Activated T-cell treated with anti-CD3 and anti-CD28 coated beads, Interleukin-2, amount 50 U/mL, for 48 hours (primary cell): Measurements from ENCODE around the gene RCE1.
"Not testable (repeated sequence)": the region's sequence is repeated elsewhere in the genome, so short reads cannot be mapped to it uniquely, and the experiment has no call there.

Experiments used
- DNase-seq, 2 experiments: peaks; one replicate each; pipeline ENCODE4 v3.0.0-alpha.2; 2020

The RCE1 gene, protein sequence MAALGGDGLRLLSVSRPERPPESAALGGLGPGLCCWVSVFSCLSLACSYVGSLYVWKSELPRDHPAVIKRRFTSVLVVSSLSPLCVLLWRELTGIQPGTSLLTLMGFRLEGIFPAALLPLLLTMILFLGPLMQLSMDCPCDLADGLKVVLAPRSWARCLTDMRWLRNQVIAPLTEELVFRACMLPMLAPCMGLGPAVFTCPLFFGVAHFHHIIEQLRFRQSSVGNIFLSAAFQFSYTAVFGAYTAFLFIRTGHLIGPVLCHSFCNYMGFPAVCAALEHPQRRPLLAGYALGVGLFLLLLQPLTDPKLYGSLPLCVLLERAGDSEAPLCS

DNA sequence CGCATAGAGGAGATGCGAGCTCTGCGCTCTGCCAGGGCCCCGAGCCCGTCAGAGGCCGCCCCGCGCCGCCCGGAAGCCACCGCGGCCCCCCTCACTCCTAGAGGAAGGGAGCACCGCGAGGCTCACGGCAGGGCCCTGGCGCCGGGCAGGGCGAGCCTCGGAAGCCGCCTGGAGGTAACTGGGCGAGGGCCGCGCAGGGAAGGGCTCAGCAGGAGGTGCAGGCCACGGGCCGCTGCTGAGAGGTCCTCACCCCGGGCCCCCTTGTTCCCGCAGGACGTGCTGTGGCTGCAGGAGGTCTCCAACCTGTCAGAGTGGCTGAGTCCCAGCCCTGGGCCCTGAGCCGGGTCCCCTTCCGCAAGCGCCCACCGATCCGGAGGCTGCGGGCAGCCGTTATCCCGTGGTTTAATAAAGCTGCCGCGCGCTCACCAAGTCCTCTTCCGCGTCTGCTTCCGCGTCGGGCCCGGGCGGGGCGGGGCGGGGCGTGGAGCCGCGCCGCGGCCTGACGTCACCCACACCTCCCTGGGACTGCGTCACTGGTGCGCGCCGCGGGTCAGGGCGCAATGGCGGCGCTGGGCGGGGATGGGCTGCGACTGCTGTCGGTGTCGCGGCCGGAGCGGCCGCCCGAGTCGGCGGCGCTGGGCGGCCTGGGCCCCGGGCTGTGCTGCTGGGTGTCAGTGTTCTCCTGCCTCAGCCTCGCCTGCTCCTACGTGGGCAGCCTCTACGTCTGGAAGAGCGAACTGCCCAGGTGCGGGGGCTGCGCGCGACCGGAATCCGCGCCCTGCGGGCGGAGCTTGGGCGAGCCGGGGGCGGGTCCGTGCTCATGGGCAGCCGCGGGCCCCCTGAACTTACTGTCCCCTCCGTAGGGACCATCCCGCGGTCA, at the start of gene RCE1:
Gene RCE1 (plus strand): TSS at position 546 of the 880 bp plus-strand sequence. CDS start 15 bp downstream, at position 561.
- peak; percentile 92 to 93 for DNase-seq

DNA sequence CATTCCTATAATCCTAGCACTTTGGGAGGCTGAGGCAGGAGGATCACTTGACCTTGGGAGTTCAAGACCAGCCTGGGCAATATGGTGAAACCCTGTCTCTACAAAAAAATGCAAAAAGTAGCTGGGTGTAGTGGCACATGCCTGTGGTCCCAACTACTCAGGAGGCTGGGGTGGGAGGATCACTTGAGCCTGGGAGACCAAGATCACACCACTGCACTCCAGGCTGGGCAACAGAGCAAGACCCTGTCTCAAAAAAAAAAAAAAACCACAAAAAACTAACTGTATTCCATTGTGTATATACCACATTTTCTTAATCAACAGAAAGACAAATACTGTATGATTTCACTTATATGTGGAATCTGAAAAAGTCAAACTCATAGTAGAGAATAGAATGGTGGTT, 43.4 kb upstream of the RCE1 start:
- DNase-seq = not testable (repeated sequence)

DNA sequence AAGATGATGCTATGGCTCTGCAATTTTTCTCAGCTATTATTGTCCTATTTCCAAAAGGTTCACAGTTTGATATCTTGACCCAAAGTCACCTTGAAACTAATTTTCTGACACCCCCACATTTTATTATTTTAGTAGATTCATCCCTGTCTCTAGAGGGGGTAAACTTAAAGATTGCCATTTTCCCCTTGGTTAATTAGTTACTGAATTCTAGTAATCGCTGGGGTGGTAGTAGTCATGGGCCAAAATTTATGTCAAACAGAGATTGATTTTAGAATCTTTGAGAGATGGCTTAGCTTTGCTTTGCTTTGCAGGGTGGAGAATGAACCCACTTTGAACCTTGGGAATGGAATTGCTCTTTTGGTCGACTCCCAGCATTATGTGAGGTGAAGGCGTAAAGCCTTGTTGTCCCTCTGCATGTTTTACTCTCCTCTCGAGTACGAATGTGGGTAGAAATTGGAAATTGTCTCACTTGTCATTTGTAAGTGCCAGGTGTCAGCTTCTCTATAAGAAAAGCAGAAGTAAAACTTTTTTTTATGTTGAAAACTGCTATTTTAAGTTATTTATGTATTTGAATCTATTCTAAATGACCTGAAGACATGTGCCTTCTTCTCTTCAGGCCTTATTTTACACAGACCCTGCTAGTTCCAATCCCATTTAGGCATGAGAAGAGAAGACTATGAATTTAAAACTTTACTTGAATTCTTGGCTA, 42.4 kb upstream of the RCE1 start:
- no peak for DNase-seq

DNA sequence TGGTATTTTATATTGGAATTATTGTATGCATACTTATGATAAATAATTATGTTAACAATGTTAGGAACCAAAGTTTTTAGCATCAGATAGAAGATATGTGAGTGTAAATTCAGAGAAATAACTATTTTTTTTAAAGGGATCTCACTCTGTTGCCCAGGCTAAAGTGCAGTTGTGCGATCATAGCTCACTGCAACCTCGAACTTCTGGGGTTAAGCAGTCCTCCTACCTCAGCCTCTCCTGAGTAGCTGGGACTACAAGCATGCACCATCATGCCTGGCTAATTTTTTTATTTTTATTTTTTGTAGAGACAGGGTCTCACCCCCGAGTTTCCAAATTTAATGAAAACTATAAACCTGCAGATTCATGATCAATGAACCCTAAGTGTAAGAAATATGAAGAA, 33.6 kb upstream of the RCE1 start:
- DNase-seq = no peak

DNA sequence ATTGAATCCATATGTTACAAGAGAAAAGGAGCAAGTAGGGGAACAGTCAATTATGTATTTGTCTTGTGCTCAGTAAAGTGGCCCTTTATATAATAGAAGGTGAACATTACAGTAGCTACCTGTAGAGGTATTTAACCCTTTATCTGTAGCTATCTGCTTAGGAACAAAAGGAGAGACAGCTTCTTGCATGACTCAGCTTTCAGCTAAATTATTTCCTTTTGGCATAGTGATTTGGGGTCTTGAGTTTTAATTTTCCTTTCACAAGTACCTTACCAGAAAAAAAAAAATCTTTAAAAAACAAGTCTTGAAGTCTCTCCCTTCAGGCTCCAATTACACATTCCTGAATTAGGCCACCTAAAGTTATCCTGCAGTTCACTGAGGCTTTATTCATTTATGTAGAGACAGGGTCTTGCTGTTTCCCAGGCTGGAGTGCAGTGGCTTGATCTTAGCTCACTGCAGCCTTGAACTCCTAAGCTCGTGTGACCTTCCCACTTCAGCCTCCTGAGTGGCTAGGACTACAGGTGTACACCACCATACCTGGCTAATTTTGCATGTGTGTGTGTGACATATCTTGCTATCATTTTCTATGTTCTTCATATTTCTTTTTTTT, 32.6 kb upstream of the RCE1 start:
- DNase-seq = no peak

DNA sequence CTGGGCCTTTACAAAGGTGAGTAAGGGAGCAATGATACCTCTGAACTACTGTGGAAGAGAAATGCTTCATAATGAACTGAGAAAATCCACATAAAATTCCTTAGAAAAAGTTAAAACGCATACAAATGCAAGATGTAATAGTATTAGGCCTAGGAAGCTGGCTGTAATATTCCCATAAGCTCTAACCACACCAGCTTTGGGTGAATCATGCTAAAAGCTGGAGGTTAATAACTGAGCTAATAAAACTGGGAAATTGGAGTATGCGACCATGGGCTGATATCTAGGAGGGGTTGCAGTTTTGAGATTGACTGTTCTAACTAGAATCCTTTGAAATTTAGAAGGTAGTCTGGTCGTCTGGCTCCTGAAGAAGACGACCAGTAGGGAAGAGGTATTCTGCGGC, 28.6 kb upstream of the RCE1 start:
- no peak for DNase-seq

DNA sequence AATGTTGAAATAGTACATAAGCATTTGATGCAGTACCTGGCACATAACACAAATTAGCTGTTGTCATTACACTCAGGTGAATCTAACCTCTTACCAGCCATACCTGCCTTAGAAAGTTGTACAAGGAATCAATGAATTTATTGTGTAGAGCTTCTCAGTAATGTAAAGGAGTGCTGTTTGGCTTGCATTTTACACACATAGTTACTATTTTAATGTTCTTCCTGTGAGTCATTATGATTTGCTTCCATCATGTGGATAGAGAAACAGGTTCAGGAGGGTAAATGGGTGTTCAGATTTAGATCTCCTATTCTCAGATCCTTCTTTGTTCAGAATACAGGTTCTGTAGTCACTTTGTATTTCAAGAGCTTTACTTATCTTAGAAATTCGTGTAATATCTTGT, 27.6 kb upstream of the RCE1 start:
- DNase-seq = no peak

DNA sequence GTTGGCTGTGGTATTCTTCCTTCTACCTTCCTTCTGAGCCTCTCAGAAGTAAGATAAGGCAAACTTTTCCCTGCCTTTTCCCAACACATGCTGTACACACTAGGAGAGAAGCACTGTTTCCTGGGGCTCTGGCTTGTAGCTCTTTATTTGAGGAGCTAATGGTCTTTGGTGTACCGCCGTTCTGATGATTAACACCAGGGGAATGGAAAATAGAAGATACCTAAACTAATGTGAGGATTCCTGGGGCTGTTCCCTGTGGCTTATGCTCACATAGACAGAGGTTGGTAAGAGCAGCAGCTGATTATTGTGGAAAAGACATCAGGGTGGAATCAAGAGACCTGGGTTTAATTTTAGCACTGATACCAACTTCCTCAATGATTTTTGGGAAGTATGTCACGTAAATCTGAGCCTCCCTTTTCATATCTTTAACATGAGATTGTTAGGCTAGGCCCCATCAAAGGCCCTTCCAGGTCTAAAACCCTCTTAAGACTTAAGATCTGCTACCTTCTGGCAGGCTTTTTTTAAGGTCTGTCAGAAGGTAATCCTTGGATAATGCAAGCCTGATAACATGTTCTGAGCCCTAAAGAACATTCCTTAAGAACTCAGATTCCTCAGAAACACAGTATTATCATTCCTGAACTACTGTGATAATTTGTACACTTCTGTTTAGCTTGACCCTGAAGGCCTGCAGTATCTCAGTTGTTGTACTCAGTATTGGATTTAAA, 24.8 kb upstream of the RCE1 start:
- DNase-seq = no peak

DNA sequence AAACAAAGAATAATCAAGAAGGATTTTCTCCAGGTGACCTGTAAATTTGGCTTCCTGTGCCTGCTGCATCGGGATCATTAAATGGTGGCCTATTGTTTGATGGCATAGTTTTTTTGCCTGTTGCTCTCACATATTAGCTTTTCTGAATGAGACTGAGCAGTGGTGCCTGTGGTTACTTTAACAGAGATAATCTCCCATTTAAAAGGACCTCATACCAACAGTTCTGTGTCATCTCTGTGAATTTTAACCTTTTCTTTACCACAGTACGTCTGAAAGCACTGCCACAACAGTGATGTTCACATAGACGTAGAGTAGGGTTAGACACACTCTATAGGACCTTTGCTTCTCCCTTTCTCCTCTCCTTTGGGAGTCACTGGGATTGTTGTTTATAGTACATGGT, 22.9 kb upstream of the RCE1 start:
- no peak for DNase-seq

DNA sequence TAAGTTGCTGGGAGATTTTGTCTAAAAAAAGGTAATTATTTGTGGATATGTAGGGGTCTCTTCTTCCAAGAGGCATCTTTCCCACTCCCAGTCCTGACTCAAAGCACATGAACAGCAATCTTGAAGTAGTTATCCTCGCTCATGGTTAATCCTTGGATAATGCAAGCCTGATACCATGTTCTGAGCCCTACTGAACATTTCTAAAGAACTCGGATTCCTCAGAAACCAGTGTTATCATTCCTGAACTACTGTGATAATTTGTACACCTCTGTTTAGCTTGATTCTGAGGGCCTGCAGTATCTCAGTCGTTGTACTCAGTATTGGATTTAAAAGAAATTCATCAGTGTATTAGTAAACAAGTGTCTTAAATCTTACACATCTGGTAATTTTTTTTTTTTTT, 22.3 kb upstream of the RCE1 start:
- DNase-seq = no peak

DNA sequence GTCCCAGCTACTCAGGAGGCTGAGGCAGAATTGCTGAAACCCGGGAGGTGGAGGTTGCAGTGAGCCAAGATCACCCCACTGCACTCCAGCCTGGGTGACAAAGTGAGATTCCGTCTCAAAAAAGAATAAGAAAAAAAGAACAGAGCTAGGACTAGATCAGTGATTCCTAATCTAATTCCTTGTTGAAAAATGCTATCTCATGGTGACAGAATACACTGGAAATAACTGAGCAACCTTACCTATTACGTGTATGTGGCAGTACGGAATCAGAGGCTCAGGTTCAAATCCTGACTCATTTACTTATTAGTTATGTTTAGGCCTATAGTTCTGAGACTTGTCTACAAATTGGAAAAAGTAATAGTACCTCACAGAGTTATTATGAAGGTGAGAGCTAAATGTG, 19.5 kb upstream of the RCE1 start:
- no peak for DNase-seq

DNA sequence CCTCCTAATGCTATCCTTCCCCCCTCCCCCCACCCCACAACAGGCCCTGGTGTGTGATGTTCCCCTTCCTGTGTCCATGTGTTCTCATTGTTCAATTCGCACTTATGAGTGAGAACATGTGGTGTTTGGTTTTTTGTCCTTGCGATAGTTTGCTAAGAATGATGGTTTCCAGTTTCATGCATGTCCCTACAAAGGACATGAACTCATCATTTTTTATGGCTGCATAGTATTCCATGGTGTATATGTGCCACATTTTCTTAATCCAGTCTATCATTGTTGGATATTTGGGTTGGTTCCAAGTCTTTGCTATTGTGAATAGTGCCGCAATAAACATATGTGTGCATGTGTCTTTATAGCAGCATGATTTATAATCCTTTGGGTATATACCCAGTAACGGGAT, 18.7 kb upstream of the RCE1 start:
- not testable (repeated sequence) for DNase-seq

DNA sequence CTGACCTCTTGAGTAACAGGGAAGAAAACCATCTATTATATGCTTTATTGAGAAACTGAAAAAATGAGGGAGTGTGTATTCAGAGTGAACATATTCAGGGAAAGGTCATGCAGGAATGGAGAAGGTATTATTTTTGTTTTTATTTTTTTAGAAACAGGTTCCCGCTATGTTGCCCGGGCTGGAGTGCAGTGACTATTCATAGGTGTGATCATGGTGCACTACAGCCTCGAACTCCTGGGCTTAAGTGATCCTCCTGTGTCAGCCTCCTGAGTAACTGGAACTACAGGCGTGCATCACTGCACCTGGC, 8.7 kb upstream of the RCE1 start:
- DNase-seq = no peak

DNA sequence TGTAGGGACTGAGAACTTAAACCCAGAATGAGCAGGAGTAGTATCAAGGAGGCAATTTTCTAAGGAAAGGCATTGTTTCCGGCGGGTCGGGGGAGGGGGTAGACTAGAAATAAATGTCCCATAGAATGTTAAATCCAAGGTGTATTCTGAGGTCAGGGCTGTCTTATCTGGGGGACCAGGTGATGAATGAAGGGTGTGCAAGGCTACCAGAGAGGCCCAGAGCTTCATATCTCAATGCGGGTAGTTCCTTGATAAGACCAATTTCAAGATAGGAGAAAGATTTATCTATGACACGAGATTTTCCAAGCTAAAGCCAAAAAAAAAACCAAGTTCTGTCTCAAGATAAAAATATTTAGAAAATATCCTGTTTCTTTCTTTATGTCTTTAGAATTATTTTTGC, 8.3 kb upstream of the RCE1 start:
- no peak for DNase-seq

DNA sequence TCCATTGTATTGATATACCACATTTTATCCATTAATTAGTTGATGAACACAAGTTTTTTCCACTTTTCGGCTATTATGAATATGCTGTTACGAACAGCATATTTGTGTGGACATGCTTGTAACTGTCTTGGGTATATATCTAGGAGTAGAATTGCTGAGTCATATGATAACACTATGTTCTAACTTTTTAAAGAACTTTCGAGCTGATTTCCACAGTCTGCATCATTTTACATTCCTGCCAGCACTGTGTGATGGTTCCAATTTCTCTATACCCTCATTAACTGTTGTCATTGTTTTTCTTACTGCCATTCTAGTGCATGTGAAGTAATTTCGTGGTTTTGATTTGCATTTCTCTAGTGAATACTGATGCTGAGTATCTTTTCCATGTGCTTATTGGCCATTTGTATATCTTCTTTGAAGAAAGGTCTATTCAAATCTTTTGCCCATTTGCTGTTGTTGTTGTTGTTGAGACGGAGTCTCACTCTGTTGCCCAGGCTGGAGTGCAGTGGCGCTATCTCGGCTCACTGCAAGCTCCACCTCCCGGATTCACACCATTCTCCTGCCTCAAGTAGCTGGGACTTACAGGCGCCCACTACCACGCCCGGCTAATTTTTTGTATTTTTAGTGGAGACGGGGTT, 7.4 kb upstream of the RCE1 start:
- DNase-seq = no peak

DNA sequence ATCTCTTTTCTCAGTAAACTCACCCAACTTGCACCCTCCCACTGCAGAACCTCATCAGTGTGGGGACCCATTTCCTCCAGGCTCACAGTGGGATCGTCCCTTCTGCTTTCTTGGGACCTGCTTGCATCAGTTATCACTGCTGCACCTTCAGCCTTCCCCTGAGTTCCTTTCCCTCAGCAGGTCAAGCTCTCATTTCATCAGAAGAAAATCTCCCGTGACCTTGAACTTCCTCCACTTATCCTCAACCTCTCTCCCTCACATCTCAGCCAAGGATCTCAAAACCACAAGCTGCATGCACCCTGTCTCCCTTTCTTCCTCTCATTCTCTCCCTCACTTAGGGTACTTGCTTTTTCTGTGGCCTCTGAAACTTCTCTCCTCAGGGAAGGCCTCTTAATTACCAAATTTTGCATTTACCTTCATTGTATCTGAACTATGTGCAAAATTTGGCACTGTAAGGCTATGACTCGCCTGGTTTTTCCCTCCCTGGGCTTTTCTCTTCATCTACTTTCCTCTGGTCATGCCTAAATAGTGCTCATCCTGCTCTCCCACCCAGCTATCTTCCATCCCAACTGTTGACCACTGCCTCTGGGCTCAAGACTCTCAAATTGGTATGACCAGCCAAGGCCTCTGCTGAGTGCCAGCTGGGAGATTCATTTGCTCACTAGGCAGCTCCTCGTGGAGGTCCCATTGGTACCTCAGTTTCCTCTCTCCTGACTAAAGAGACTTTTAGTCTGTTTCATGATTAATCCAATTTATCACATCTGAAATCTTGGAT, 2.7 kb upstream of the RCE1 start:
- DNase-seq = peak in 1 of 2 experiments; percentile 20

DNA sequence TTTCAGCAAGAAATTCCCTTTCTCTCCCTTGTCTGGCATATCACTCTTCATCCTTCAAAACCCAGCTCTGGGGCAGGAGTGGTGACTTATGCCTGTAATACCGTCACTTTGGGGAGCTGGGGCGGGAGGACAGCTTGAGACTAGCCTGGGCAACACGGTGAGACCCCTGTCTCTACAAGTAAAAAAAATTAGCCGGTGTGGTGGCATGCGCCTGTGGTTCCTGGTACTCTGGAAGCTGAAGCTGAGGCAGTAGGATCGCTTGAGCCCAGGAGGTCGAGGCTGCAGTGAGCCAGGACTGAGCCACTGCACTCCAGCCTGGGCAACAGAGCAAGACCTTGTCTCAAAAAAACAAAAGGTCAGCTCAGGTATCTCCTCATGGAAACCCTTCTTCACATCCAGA, 1.4 kb upstream of the RCE1 start:
- DNase-seq = peak; percentile 18 to 23

DNA sequence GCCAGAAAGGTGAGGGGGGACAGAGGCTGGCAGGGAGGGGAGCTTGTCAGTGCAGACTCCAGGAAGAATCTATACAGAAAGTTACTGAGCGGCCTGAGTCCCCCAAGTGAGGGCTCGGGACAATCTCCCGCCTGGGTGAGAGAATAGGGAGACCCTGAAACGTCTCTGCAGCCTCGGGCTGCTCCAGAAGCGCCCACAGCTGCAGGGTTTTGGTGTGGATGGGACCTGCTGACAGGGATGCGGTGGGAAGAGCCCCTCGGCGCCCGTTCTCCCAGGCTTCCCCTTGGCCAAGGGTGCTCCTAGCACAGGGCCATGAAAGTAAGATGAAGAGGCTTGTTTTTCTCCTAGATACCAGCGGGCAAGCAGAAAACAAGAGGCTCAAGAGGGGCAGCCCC, 743 bp upstream of the RCE1 start:
- DNase-seq = no peak

DNA sequence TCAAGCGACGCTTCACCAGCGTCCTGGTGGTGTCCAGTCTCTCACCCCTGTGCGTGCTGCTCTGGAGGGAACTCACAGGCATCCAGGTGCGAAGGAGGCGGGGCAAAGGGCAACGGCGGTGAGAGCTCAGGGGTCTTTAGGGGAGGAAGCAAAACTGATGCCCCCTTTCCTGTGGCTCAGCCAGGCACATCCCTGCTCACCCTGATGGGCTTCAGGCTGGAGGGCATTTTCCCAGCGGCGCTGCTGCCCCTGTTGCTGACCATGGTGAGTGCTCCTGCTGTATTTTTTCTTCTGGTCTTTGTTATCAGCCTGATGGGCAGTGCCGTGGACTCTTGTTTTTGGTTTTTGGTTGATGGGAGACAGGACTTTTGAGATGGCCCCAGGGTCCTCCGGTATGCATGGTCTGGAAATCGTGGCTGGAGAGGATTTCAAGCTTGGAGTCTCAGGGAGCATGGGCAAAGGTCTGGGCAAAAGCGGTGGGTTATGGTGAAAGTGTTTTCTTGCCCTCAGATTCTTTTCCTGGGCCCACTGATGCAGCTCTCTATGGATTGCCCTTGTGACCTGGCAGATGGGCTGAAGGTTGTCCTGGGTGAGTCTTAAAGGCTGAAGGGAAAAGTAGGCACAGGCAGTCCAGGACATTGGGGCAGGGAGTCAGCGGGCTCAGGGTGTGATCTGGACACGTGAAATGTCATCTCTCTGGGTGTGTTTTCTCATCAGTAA, 695 bp downstream of the RCE1 start:
- DNase-seq = no peak

DNA sequence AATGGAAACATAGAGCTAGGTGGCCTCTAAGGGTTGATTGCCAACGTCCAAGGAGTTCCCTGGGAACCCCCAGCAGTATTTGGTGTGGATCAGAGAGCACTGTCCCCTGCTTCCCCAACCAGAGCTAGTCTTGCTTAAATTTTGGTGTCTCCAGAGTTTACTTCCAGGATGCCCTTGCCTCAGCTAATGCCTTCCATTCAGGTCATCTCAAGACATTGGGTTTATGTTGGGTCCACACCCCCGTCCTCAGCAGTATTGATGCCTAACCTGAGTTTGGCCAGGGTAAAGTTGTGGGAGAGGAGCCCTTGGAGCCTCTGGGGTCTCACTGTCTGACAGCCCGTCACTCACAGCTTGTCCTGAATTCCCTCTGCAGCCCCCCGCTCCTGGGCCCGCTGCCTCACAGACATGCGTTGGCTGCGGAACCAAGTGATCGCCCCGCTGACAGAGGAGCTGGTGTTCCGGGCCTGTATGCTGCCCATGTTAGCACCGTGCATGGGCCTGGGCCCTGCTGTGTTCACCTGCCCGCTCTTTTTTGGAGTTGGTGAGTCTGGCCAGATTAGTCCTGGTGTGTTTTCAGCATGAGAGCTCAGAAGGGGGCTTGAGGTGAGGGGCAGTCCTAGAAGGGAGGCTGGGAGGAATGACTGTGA, 1.4 kb downstream of the RCE1 start:
- DNase-seq = peak in 1 of 2 experiments; percentile 16
